ENCODE data around the gene HSD3B7.
"Not testable (repeated sequence)": the region's sequence is repeated elsewhere in the genome, so short reads cannot be mapped to it uniquely, and the experiment has no call there.

HSD3B7 gene

DNA sequence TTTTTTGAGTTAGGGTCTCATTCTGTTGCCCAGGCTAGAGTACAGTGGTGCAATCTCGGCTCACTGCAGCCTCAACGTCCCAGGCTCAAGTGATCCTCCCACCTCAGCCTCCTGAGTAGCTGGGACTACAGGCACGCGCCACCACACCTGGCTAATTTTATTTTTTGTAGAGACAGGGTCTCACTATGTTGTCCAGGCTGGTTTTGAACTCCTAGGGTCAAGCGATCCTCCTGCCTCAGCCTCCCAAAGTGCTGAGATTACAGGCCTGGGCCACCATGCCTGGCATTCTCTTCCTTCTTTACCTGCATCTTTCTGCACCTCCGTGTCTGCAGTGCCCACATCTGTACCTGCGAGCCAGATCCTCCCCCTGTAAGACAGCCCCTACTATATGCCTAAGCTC, 26.8 kb downstream of the HSD3B7 start:
- not testable (repeated sequence) for H3K18ac ChIP-seq (ENCODE audit: low read length); H3K79me1 ChIP-seq (ENCODE audit: low read length); H3K4me3 ChIP-seq (ENCODE audit: low read length); H3K27me3 ChIP-seq (ENCODE audit: insufficient read depth, low read length, poor library complexity); H2BK5ac ChIP-seq (ENCODE audit: low read length); H3K4me2 ChIP-seq (ENCODE audit: low read length); H2AK5ac ChIP-seq (ENCODE audit: low read length); H3K23ac ChIP-seq (ENCODE audit: low read length); H3K56ac ChIP-seq (ENCODE audit: low read length); H3K79me2 ChIP-seq (ENCODE audit: control insufficient read depth, insufficient read depth, low read length); H3K4ac ChIP-seq (ENCODE audit: low read depth, low read length); H3K27ac ChIP-seq (ENCODE audit: low read depth, low read length); H3K9ac ChIP-seq (ENCODE audit: low read length); H3K4me1 ChIP-seq (ENCODE audit: control insufficient read depth, low read depth, low read length); H4K5ac ChIP-seq (ENCODE audit: low read length); H2BK15ac ChIP-seq (replicated peaks; ENCODE audit: low read depth); H2BK120ac ChIP-seq (ENCODE audit: low read depth, low read length); DNase-seq; H4K8ac ChIP-seq (ENCODE audit: low read depth, low read length); H3K36me3 ChIP-seq (ENCODE audit: control insufficient read depth, insufficient read depth, low read length)
- no CpG with 5 or more reads among the region's 7 CpGs for WGBS (ENCODE audit: extremely low coverage, insufficient coverage, low lambda C conversion rate)

DNA sequence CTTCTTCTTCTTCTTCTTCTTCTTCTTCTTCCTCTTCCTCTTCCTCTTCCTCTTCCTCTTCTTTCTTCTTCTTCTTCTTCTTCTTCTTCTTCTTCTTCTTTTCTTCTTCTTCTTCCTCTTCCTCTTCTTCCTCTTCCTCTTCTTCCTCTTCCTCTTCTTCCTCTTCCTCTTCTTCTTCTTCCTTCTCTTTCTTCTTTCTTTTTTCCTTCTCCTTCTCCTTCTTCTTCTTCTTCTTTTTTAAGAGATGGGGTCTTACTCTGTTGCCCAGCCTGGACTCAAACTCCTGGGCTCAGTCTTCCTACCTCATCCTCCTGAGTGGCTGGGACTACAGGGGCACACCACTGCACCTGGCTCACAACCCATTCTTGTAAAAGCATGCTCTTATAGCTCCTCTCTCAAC, 28.3 kb downstream of the HSD3B7 start:
- not testable (repeated sequence) for H3K4ac ChIP-seq (ENCODE audit: low read depth, low read length); H3K56ac ChIP-seq (ENCODE audit: low read length); H3K4me2 ChIP-seq (ENCODE audit: low read length); H2AK5ac ChIP-seq (ENCODE audit: low read length); H3K27ac ChIP-seq (ENCODE audit: low read depth, low read length); DNase-seq; H3K18ac ChIP-seq (ENCODE audit: low read length); H3K4me1 ChIP-seq (ENCODE audit: control insufficient read depth, low read depth, low read length); H3K27me3 ChIP-seq (ENCODE audit: insufficient read depth, low read length, poor library complexity); H3K79me1 ChIP-seq (ENCODE audit: low read length); H3K23ac ChIP-seq (ENCODE audit: low read length); H3K4me3 ChIP-seq (ENCODE audit: low read length); H3K9ac ChIP-seq (ENCODE audit: low read length); H2BK15ac ChIP-seq (replicated peaks; ENCODE audit: low read depth); H2BK5ac ChIP-seq (ENCODE audit: low read length); H2BK120ac ChIP-seq (ENCODE audit: low read depth, low read length); H4K5ac ChIP-seq (ENCODE audit: low read length); H3K79me2 ChIP-seq (ENCODE audit: control insufficient read depth, insufficient read depth, low read length); H4K8ac ChIP-seq (ENCODE audit: low read depth, low read length); H3K36me3 ChIP-seq (ENCODE audit: control insufficient read depth, insufficient read depth, low read length)

- Histone ChIP-seq H3K27me3 (ENCODE audit: insufficient read depth, low read length, poor library complexity) (no peaks in the 10 kb centered on the region), H3K23ac (ENCODE audit: low read length) (no peak overlapping the region), H3K36me3 (ENCODE audit: control insufficient read depth, insufficient read depth, low read length) (no peaks in the 10 kb centered on the region), H4K5ac (ENCODE audit: low read length) (no peak overlapping the region), H3K79me1 (ENCODE audit: low read length) (no peaks in the 10 kb centered on the region), H2BK15ac (replicated peaks; ENCODE audit: low read depth) (no peak overlapping the region), H4K8ac (ENCODE audit: low read depth, low read length) (no peak overlapping the region), H2BK5ac (ENCODE audit: low read length) (no peak overlapping the region), H3K9ac (ENCODE audit: low read length) (no peak overlapping the region), H3K4ac (ENCODE audit: low read depth, low read length) (no peak overlapping the region), H3K4me3 (ENCODE audit: low read length) (no peak overlapping the region), H3K27ac (ENCODE audit: low read depth, low read length) (no peak overlapping the region), H3K18ac (ENCODE audit: low read length) (no peak overlapping the region), H3K4me2 (ENCODE audit: low read length) (no peak overlapping the region), H3K4me1 (ENCODE audit: control insufficient read depth, low read depth, low read length) (no peaks in the 10 kb centered on the region), H2AK5ac (ENCODE audit: low read length) (no peak overlapping the region), H3K79me2 (ENCODE audit: control insufficient read depth, insufficient read depth, low read length) (no peaks in the 10 kb centered on the region), H2BK120ac (ENCODE audit: low read depth, low read length) (no peak overlapping the region), H3K56ac (ENCODE audit: low read length) (no peak overlapping the region)
- WGBS (ENCODE audit: extremely low coverage, insufficient coverage, low lambda C conversion rate) = no CpG with 5 or more reads among the region's 6 CpGs
- DNase-seq = no peak
These were observed 31.0 kb downstream of the HSD3B7 start for GRCh38 chr16:31016018-31016417.

GRCh38 chr16:31017756-31018155, 32.7 kb downstream of the HSD3B7 start:
- not testable (repeated sequence) for H3K4me3 ChIP-seq (ENCODE audit: low read length); H3K23ac ChIP-seq (ENCODE audit: low read length); H3K9ac ChIP-seq (ENCODE audit: low read length); H3K18ac ChIP-seq (ENCODE audit: low read length); H3K79me1 ChIP-seq (ENCODE audit: low read length); H3K56ac ChIP-seq (ENCODE audit: low read length); H3K27me3 ChIP-seq (ENCODE audit: insufficient read depth, low read length, poor library complexity); DNase-seq; H2BK120ac ChIP-seq (ENCODE audit: low read depth, low read length); H3K4me1 ChIP-seq (ENCODE audit: control insufficient read depth, low read depth, low read length); H3K36me3 ChIP-seq (ENCODE audit: control insufficient read depth, insufficient read depth, low read length); H3K4ac ChIP-seq (ENCODE audit: low read depth, low read length); H4K8ac ChIP-seq (ENCODE audit: low read depth, low read length); H3K27ac ChIP-seq (ENCODE audit: low read depth, low read length); H2BK15ac ChIP-seq (replicated peaks; ENCODE audit: low read depth); H2BK5ac ChIP-seq (ENCODE audit: low read length); H4K5ac ChIP-seq (ENCODE audit: low read length); H3K79me2 ChIP-seq (ENCODE audit: control insufficient read depth, insufficient read depth, low read length); H2AK5ac ChIP-seq (ENCODE audit: low read length); H3K4me2 ChIP-seq (ENCODE audit: low read length)
- WGBS (ENCODE audit: extremely low coverage, insufficient coverage, low lambda C conversion rate) = no CpG with 5 or more reads among the region's 10 CpGs

DNA sequence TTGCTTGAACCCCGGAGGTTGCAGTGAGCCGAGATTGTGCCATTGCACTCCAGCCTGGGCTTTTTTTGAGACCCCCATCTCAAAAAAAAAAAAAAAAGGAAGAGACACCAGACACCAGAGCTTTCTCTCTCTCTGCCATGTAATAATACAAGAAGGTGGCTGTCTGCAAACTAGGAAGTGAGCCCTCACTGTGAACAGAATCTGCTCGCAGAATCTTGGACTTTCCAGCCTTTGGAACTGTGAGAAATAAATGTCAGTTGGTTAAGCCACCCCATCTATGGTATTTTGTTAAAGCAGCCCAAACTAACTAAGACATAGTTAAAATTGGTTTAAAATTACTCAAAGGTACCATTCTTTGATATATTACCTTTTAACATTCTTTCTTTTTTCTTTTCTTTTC, 35.5 kb downstream of the HSD3B7 start:
- H3K79me2 ChIP-seq (ENCODE audit: control insufficient read depth, insufficient read depth, low read length) = no peaks in the 10 kb centered on the region
- no peak overlapping the region for H2AK5ac ChIP-seq (ENCODE audit: low read length)
- H2BK5ac ChIP-seq (ENCODE audit: low read length) = no peak overlapping the region
- H3K79me1 ChIP-seq (ENCODE audit: low read length) = no peaks in the 10 kb centered on the region
- H3K4me2 ChIP-seq (ENCODE audit: low read length) = no peak overlapping the region
- H3K27me3 ChIP-seq (ENCODE audit: insufficient read depth, low read length, poor library complexity) = no peaks in the 10 kb centered on the region
- H2BK120ac ChIP-seq (ENCODE audit: low read depth, low read length) = no peak overlapping the region
- no CpG with 5 or more reads among the region's 3 CpGs for WGBS (ENCODE audit: extremely low coverage, insufficient coverage, low lambda C conversion rate)
- no peak overlapping the region for H3K4ac ChIP-seq (ENCODE audit: low read depth, low read length)
- no peak overlapping the region for H4K8ac ChIP-seq (ENCODE audit: low read depth, low read length)
- no peaks in the 10 kb centered on the region for H3K36me3 ChIP-seq (ENCODE audit: control insufficient read depth, insufficient read depth, low read length)
- no peak overlapping the region for H4K5ac ChIP-seq (ENCODE audit: low read length)
- no peak overlapping the region for H3K23ac ChIP-seq (ENCODE audit: low read length)
- no peak overlapping the region for H3K18ac ChIP-seq (ENCODE audit: low read length)
- no peak overlapping the region for H3K27ac ChIP-seq (ENCODE audit: low read depth, low read length)
- H3K4me1 ChIP-seq (ENCODE audit: control insufficient read depth, low read depth, low read length) = no peaks in the 10 kb centered on the region
- no peak overlapping the region for H3K4me3 ChIP-seq (ENCODE audit: low read length)
- H3K9ac ChIP-seq (ENCODE audit: low read length) = no peak overlapping the region
- DNase-seq = no peak
- H3K56ac ChIP-seq (ENCODE audit: low read length) = no peak overlapping the region
- no peak overlapping the region for H2BK15ac ChIP-seq (replicated peaks; ENCODE audit: low read depth)

DNA sequence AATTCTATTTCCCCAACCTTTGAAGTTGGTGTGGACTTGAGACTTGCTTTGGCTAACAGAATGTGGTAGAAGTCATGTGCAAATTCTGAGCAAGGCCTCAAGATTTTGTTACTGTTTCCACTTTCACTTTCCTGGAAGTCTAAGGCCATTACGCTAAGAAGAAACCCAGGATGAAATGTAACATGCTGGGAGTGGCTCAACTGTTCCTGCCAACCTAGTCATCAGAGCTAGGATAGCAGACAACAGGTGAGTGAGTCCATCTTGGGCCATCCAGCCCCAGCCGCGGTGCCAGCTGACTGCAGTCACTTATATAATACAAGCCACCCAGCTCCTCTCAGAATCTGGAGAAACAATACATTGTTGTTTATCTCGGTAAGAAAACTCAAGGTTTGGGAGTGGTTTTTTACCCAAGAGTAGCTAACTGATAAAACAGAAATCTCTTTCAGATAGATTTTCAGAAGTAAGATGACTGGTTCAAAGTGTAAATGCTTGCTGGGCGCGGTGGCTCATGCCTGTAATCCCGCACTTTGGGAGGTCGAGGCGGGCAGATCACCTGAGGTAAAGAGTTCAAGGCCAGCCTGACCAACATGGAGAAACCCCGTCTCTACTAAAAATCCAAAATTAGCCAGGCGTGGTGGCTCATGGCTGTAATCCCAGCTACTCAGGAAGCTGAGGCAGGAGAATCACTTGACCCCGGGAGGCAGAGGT, 37.7 kb downstream of the HSD3B7 start:
- Histone ChIP-seq H3K9ac (ENCODE audit: low read length) (no peak overlapping the region), H3K4me1 (ENCODE audit: control insufficient read depth, low read depth, low read length) (no peaks in the 10 kb centered on the region), H3K56ac (ENCODE audit: low read length) (no peak overlapping the region), H2BK15ac (replicated peaks; ENCODE audit: low read depth) (no peak overlapping the region), H4K8ac (ENCODE audit: low read depth, low read length) (no peak overlapping the region), H3K79me2 (ENCODE audit: control insufficient read depth, insufficient read depth, low read length) (no peaks in the 10 kb centered on the region), H2BK120ac (ENCODE audit: low read depth, low read length) (no peak overlapping the region), H3K4ac (ENCODE audit: low read depth, low read length) (no peak overlapping the region), H3K79me1 (ENCODE audit: low read length) (no peaks in the 10 kb centered on the region), H2BK5ac (ENCODE audit: low read length) (no peak overlapping the region), H4K5ac (ENCODE audit: low read length) (no peak overlapping the region), H3K18ac (ENCODE audit: low read length) (no peak overlapping the region), H2AK5ac (ENCODE audit: low read length) (no peak overlapping the region), H3K4me2 (ENCODE audit: low read length) (no peak overlapping the region), H3K27ac (ENCODE audit: low read depth, low read length) (no peak overlapping the region), H3K27me3 (ENCODE audit: insufficient read depth, low read length, poor library complexity) (no peaks in the 10 kb centered on the region), H3K36me3 (ENCODE audit: control insufficient read depth, insufficient read depth, low read length) (no peaks in the 10 kb centered on the region), H3K23ac (ENCODE audit: low read length) (no peak overlapping the region), H3K4me3 (ENCODE audit: low read length) (no peak overlapping the region)
- no CpG with 5 or more reads among the region's 12 CpGs for WGBS (ENCODE audit: extremely low coverage, insufficient coverage, low lambda C conversion rate)
- DNase-seq = no peak

All from mesendoderm (in vitro differentiated cells).